ENCODE data around the gene TMEM150B. TPM values are rescaled to one million over a fixed set of nuclear protein-coding genes. Genes with fewer than 3 reads are reported as not detected.
A peak's percentile ranks its signal among the peaks of the same experiment; 100 is the strongest.

Gene TMEM150B
- total and polyA plus RNA-seq, 2 of the 13 experiments (the other 11 are each of a cell fraction or from before 2014, with no cell fraction given) = 1.3 to 1.8 TPM

- no peak overlapping the region for H3K27ac ChIP-seq (ENCODE audit: extremely low read length, insufficient read depth, low read length)
- ATAC-seq (peak; percentile 51), DNase-seq (ENCODE audit: low spot score) (no peak), FAIRE-seq (no peak)
- H4K20me1 ChIP-seq (ENCODE audit: insufficient read depth, low read length) = no peaks in the 10 kb centered on the region
- H3K27me3 ChIP-seq (ENCODE audit: control insufficient read depth in 1 of 2, insufficient read depth in 2 of 2, low read length in 2 of 2) = peaks cover 0 to 11% of the 10 kb centered on the region in 2 experiments; a peak in 2 of 5 replicates
- H3K79me2 ChIP-seq (ENCODE audit: insufficient read depth, low read length) = no peaks in the 10 kb centered on the region
- no TSS peak for BruUV-seq (replicated peaks)
- H3K36me3 ChIP-seq (replicated peaks in 1 of 2; ENCODE audit: control insufficient read depth in 1 of 2, insufficient read depth in 2 of 2, low read length in 2 of 2) = no peaks in the 10 kb centered on the region
- intact Hi-C loops (cut with micrococcal nuclease; ENCODE audit: unreplicated experiment) = no loop called here
- no peaks in the 10 kb centered on the region for H3K9me3 ChIP-seq (ENCODE audit: low read length)
- H3K4me3 ChIP-seq (replicated peaks in 1 of 3; ENCODE audit: insufficient read depth in 1 of 3, low read depth in 2 of 3, low read length in 3 of 3) = no peak overlapping the region
- H3K4me2 ChIP-seq (ENCODE audit: low read depth, low read length) = no peak overlapping the region
- no peak overlapping the region for H2AFZ ChIP-seq (ENCODE audit: low read length)
- POLR2A ChIA-PET = no interaction called here
- H3K4me1 ChIP-seq (ENCODE audit: insufficient read depth, low read length) = peaks cover 28% of the 10 kb centered on the region
- 51% methylated on average over 9 of the region's 9 CpGs for WGBS (ENCODE audit: low lambda C conversion rate)
- no peak overlapping the region for H3K9ac ChIP-seq (ENCODE audit: insufficient read depth, low read depth, low read length)
- CTCF ChIA-PET (ENCODE audit: low intra/inter-chr PET ratio, low total read pairs) = no interaction called here
- in situ Hi-C loops (cut with HindIII; ENCODE audit: extremely low pct_ligation_motif_present, low pct_unique_long_range_greater_than_20kb) = no loop called here
- peak; percentile 37; the same call in 1 of the 2 replicates for TF ChIP-seq GMEB1 (CRISPR knock-in tag; IDR thresholded peaks at IDR 0.05; ENCODE audit: borderline replicate concordance)
- TF ChIP-seq GABPB1 (CRISPR knock-in tag; IDR thresholded peaks at IDR 0.05) = peak; percentile 87
- peak; percentile 31; the same call in 1 of the 2 replicates for TF ChIP-seq ZFX (CRISPR knock-in tag; IDR thresholded peaks at IDR 0.05; ENCODE audit: low read depth)
- TF ChIP-seq ZFY (CRISPR knock-in tag; IDR thresholded peaks at IDR 0.05) = peak; percentile 56
- 0 out of 4 replicates have a peak, but pooled peaks of 1 of the 2 experiments have one; percentile 24 for TF ChIP-seq KLF16 (CRISPR knock-in tag; IDR thresholded peaks at IDR 0.05)
- peak; percentile 97 for TF ChIP-seq ZNF143 (CRISPR knock-in tag; IDR thresholded peaks at IDR 0.05)
- TF ChIP-seq IRF2 (CRISPR knock-in tag; IDR thresholded peaks at IDR 0.05) = 0 out of 2 replicates have a peak, but pooled peaks have one; percentile 37
- peak; percentile 89 for TF ChIP-seq CREM (IDR thresholded peaks at IDR 0.05)
- TF ChIP-seq CREM (CRISPR knock-in tag; IDR thresholded peaks at IDR 0.05) = no peak
- TF ChIP-seq ZNF329 (CRISPR knock-in tag; IDR thresholded peaks at IDR 0.05; ENCODE audit: low read depth) = no peak
- TF ChIP-seq GABPA (IDR thresholded peaks at IDR 0.05; ENCODE audit: low read depth, low read length) = peak; percentile 51
- peak; percentile 86 for TF ChIP-seq GABPA (CRISPR knock-in tag; IDR thresholded peaks at IDR 0.05; ENCODE audit: low read depth)
- TF ChIP-seq HNRNPL (IDR thresholded peaks at IDR 0.05; ENCODE audit: low read depth, low read length) = no peak
- no peak for TF ChIP-seq ZNF720 (CRISPR knock-in tag; IDR thresholded peaks at IDR 0.05)
- peak; percentile 94 for TF ChIP-seq SUZ12 (IDR thresholded peaks at IDR 0.05; ENCODE audit: low read depth, low read length)
- TF ChIP-seq CREB1 (IDR thresholded peaks at IDR 0.05) = no peak
- peak; percentile 54; the same call in 1 of the 2 replicates for TF ChIP-seq CREB1 (CRISPR knock-in tag; IDR thresholded peaks at IDR 0.05)
- no peak for TF ChIP-seq ARID5B (CRISPR knock-in tag; IDR thresholded peaks at IDR 0.05)
- TF ChIP-seq THAP11 (CRISPR knock-in tag; IDR thresholded peaks at IDR 0.05) = peak; percentile 99
- peak; percentile 38; the same call in 1 of the 2 replicates for TF ChIP-seq NR2C2 (CRISPR knock-in tag; IDR thresholded peaks at IDR 0.05; ENCODE audit: borderline replicate concordance)
- peak; percentile 27; the same call in 1 of the 2 replicates for TF ChIP-seq ATF1 (CRISPR knock-in tag; IDR thresholded peaks at IDR 0.05)
- TF ChIP-seq ZNF33A (CRISPR knock-in tag; IDR thresholded peaks at IDR 0.05; ENCODE audit: borderline replicate concordance) = no peak
- TF ChIP-seq HNRNPK (IDR thresholded peaks at IDR 0.05; ENCODE audit: low read depth, low read length, poor library complexity, severe bottlenecking) = no peak
Measured at GRCh38 chr19:55305491-55305890, 19.6 kb downstream of the TMEM150B start.

Data from HepG2 (cell line).